NB4 (cell line): ENCODE data around the gene DENND5B.

Experiments
- CTCF ChIP-seq: IDR thresholded peaks from one replicate; pipeline ENCODE4 v1.5.1; 2012; ENCODE audit warnings: low read depth, low read length
- POLR2A ChIP-seq: IDR thresholded peaks from 2 replicates; pipeline ENCODE4 v1.6.1; 2011; ENCODE audit warnings: mild to moderate bottlenecking; ENCODE audit not compliant: insufficient read length; ENCODE audit errors: extremely low read depth

GRCh38 chr12:31585271-31585670, 5.7 kb downstream of the DENND5B start:
- TF ChIP-seq CTCF (no peak), POLR2A (no peak)
